ENCODE results near the gene PLEKHG2. TPM values are rescaled to one million over a fixed set of nuclear protein-coding genes. Genes with fewer than 3 reads are reported as not detected.

The PLEKHG2 gene
- total RNA-seq, 1 donor from 2014 or later = 205 TPM

DNA sequence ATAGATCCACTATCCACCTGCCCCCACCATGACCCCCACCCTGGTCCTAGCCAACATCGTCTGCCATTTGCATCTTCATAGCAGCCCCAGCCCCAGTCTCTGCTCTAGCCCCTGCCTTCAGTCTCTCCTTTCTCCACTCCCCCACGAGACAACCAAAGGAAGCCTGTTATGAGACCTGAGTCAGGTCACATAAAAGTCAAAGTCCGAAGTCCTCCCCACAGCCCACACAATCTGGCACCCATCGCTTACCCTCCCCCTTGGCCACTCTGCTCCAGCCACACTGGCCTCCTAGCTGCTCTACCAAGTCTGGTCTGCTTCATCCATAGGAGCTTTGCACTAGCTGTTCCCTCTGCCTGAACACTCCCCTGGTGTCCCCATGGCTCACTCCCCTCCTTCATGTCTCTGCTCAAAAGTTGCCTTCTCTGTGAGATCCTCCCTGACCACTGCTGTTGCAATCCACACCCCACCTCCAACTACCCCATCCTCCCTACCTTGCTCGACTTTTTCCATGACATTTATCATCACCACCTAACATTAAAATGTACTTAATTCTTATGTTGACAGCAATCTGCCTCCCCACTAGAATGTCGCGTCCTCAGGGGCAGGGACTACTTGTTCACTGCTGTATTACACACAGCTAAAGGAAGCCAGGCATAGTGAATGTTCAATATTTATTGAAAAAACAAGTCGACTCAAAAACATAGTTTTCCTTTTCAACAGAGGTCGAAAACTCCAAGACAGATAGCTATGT is 1.2 kb upstream of the PLEKHG2 start:
- Mint-ChIP-seq H3K4me1 (ENCODE audit: low read depth, unreplicated experiment) (peaks cover 24% of the 10 kb centered on the region), H3K27ac (ENCODE audit: unreplicated experiment) (peak overlapping the region; percentile 90), H3K9me3 (ENCODE audit: unreplicated experiment) (peaks cover 28% of the 10 kb centered on the region), H3K27me3 (ENCODE audit: unreplicated experiment) (peaks cover 22% of the 10 kb centered on the region), H3K36me3 (ENCODE audit: unreplicated experiment) (no peaks in the 10 kb centered on the region), H3K4me3 (ENCODE audit: unreplicated experiment) (peak overlapping the region; percentile 28)
- TF ChIP-seq, protein P1, sequence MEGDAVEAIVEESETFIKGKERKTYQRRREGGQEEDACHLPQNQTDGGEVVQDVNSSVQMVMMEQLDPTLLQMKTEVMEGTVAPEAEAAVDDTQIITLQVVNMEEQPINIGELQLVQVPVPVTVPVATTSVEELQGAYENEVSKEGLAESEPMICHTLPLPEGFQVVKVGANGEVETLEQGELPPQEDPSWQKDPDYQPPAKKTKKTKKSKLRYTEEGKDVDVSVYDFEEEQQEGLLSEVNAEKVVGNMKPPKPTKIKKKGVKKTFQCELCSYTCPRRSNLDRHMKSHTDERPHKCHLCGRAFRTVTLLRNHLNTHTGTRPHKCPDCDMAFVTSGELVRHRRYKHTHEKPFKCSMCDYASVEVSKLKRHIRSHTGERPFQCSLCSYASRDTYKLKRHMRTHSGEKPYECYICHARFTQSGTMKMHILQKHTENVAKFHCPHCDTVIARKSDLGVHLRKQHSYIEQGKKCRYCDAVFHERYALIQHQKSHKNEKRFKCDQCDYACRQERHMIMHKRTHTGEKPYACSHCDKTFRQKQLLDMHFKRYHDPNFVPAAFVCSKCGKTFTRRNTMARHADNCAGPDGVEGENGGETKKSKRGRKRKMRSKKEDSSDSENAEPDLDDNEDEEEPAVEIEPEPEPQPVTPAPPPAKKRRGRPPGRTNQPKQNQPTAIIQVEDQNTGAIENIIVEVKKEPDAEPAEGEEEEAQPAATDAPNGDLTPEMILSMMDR (IDR thresholded peaks at IDR 0.05; ENCODE audit: partially characterized antibody, unreplicated experiment) = no peak
- no peak for DNase-seq

DNA sequence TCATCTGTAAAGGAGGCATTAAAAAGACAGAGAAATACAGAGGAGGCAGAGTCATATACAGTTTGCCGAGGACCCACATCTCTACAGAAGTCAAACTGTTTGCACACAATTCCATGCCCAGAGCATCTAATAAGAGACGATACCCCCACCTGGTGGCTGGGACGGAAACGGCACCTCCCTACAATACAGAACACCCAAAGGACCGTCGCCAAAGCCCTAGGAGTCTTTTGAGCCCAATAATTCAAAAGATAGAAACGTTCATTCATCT is 703 bp upstream of the PLEKHG2 start:
- H3K27me3 Mint-ChIP-seq (ENCODE audit: unreplicated experiment) = peaks cover 21% of the 10 kb centered on the region
- peaks cover 25% of the 10 kb centered on the region for H3K4me1 Mint-ChIP-seq (ENCODE audit: low read depth, unreplicated experiment)
- H3K36me3 Mint-ChIP-seq (ENCODE audit: unreplicated experiment) = no peaks in the 10 kb centered on the region
- H3K9me3 Mint-ChIP-seq (ENCODE audit: unreplicated experiment) = peaks cover 28% of the 10 kb centered on the region
- H3K4me3 Mint-ChIP-seq (ENCODE audit: unreplicated experiment) = peak overlapping the region; percentile 28
- DNase-seq = peak; percentile 84
- TF ChIP-seq, protein P1 (IDR thresholded peaks at IDR 0.05; ENCODE audit: partially characterized antibody, unreplicated experiment) = peak; percentile 80
- H3K27ac Mint-ChIP-seq (ENCODE audit: unreplicated experiment) = peak overlapping the region; percentile 90

DNA sequence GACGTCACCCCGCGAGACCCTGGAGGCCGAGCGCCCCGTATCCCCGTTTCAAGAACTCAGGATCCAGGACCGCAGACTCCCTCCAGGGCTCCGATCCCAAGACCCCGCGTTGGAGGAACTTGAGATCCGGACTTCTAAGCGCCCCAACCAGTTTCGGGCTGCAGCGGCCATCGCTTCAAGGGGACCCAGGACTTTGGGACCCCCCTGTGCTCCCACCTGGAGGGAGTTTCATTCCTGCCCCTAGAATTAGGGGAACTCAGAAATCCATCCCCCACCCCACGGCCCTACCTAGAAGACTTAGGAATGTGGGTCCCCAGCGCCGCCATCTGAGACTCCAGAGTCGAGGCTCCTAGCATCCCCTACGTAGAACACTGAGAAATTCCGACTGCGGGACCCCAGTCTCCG is 400 bp downstream of the PLEKHG2 start:
- Mint-ChIP-seq H3K36me3 (ENCODE audit: unreplicated experiment) (no peaks in the 10 kb centered on the region), H3K27ac (ENCODE audit: unreplicated experiment) (no peak overlapping the region), H3K27me3 (ENCODE audit: unreplicated experiment) (peaks cover 21% of the 10 kb centered on the region), H3K4me3 (ENCODE audit: unreplicated experiment) (peak overlapping the region; percentile 81), H3K4me1 (ENCODE audit: low read depth, unreplicated experiment) (peaks cover 25% of the 10 kb centered on the region), H3K9me3 (ENCODE audit: unreplicated experiment) (peaks cover 28% of the 10 kb centered on the region)
- TF ChIP-seq, protein P1 (IDR thresholded peaks at IDR 0.05; ENCODE audit: partially characterized antibody, unreplicated experiment) = peak; percentile 94
- no peak for DNase-seq

DNA sequence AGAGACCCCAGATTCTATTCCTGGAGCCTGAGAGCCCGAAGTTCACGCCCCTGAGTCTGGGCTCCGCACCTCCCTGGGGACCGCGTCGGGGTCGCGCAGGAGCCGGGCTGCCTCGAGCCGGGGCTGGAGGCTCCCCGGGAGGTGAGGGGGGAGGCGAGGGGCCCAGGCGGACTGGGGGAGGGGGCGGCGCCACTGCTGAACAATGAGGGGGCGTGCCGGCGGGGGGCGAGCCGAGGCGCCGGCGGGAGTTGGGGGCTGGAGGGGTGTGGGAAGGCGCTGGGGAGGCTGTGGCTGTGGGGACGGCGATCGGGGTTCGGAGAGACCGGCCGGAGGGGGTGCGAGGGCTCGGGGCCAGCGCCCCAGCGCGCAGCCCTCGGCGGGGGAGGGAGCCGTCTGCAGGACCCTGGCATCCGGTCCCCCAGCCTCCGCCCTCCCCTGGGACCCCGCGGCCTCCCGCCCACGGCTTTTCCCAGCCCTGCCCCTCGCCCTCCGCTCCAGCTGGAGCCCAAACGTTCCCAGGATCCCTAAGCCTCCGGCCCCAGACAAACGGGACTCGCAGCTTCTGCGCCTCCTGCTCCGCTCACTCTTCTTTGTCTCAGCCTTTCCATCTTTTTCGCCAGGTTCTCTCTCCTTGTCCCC is 922 bp downstream of the PLEKHG2 start:
- Mint-ChIP-seq H3K36me3 (ENCODE audit: unreplicated experiment) (no peaks in the 10 kb centered on the region), H3K27ac (ENCODE audit: unreplicated experiment) (peak overlapping the region; percentile 99), H3K27me3 (ENCODE audit: unreplicated experiment) (peaks cover 21% of the 10 kb centered on the region), H3K4me3 (ENCODE audit: unreplicated experiment) (peak overlapping the region; percentile 95), H3K9me3 (ENCODE audit: unreplicated experiment) (peaks cover 28% of the 10 kb centered on the region), H3K4me1 (ENCODE audit: low read depth, unreplicated experiment) (peaks cover 25% of the 10 kb centered on the region)
- TF ChIP-seq, protein P1 (IDR thresholded peaks at IDR 0.05; ENCODE audit: partially characterized antibody, unreplicated experiment) = no peak
- DNase-seq = peak; percentile 87
